GM12875 (cell line): ENCODE results near the gene SHC4.
"Not testable (repeated sequence)": the region's sequence is repeated elsewhere in the genome, so short reads cannot be mapped to it uniquely, and the experiment has no call there.

ENCODE experiments used
- H3K4me3 ChIP-seq: one replicate; pipeline ENCODE4 v1.5.1; 2011; ENCODE audit warnings: low read depth, low read length, control low read depth
- CTCF ChIP-seq: IDR thresholded peaks from 2 replicates; pipeline ENCODE4 v1.5.1; 2011; ENCODE audit warnings: low read depth, mild to moderate bottlenecking, control low read depth, inconsistent platforms, low read length, moderate library complexity, borderline replicate concordance; ENCODE audit not compliant: insufficient read depth

SHC4 gene

GRCh38 chr15:48925714-48926223 lies 38.0 kb downstream of the SHC4 start:
- no peak overlapping the region for H3K4me3 ChIP-seq
- TF ChIP-seq CTCF = no peak

- no peak for TF ChIP-seq CTCF
- no peak overlapping the region for H3K4me3 ChIP-seq
Observed at GRCh38 chr15:48924528-48925393, 39.0 kb downstream of the SHC4 start.

- no peak for TF ChIP-seq CTCF
Observed at GRCh38 chr15:48922046-48922445, 41.7 kb downstream of the SHC4 start.

GRCh38 chr15:48916721-48917120 lies 47.0 kb downstream of the SHC4 start:
- no peak for TF ChIP-seq CTCF
- H3K4me3 ChIP-seq = no peak overlapping the region

More at GRCh38 chr15:48922046-48922445, 41.7 kb downstream of the SHC4 start:
- H3K4me3 ChIP-seq = no peak overlapping the region

- TF ChIP-seq CTCF = no peak
- H3K4me3 ChIP-seq = no peak overlapping the region
Observed at GRCh38 chr15:48915861-48916260, 47.9 kb downstream of the SHC4 start.

GRCh38 chr15:48914717-48915116 lies 49.0 kb downstream of the SHC4 start:
- no peak for TF ChIP-seq CTCF

GRCh38 chr15:48913141-48913540 lies 50.6 kb downstream of the SHC4 start:
- no peak overlapping the region for H3K4me3 ChIP-seq
- TF ChIP-seq CTCF = no peak

More at GRCh38 chr15:48914717-48915116, 49.0 kb downstream of the SHC4 start:
- no peak overlapping the region for H3K4me3 ChIP-seq

- H3K4me3 ChIP-seq = not testable (repeated sequence)
Observed at GRCh38 chr15:48910554-48910953, 53.2 kb downstream of the SHC4 start.

- not testable (repeated sequence) for H3K4me3 ChIP-seq
Observed at GRCh38 chr15:48909313-48909712, 54.4 kb downstream of the SHC4 start.
